ENCODE measurements around the gene CCDC57. TPM values are rescaled to one million over a fixed set of nuclear protein-coding genes. Genes with fewer than 3 reads are reported as not detected.

Gene CCDC57
- total RNA-seq, 1 donor from 2014 or later: 79.0 TPM

DNA sequence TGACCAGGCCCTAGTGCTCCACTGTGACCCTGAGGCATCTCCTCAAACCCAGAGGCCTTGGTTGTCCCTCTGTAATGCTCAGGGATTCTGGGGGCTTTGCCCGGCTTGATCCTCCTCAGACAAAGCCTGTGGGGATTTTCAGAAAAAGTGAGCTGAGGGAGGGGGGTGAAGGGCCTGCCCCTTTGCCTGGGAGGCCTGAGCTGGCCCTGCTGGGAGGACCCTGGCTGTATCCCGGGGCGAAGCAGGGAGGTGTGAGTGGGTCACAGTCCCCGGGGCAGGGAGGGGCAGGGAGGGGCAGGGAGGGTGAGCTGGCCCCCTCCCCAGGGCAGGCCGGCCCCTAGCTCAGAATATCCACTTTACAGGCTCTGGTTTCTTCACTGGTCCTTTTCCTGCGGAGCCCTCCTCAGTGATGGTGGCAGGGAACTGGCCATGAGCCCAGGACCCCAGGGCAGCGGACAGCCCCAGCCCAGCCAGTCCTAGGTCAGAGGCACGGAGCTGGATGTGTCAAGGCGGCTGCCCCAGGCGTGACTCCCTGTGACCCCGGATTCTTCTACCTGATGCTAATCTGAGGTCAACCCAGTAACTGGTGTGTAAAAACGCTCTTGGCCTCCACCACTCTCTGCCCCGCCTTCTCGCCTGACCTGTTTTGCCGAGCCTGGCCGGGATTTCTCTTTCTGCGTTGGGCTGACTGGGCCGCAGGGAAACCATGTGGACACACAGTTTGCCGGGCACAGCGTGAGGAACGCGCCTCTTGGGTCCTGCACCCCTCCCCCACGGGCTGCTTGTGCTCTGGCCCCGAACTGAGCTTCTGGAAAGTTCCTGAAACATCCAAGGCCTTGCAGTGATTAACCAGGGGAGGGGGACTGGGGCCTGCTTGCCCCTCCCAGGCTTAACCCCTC lies 108.8 kb downstream of the CCDC57 start:
- Mint-ChIP-seq H3K36me3 (ENCODE audit: insufficient read depth) (peaks cover 2% of the 10 kb centered on the region), H3K27ac (peak overlapping the region; percentile 95), H3K9me3 (ENCODE audit: low read depth) (no peaks in the 10 kb centered on the region), H3K4me3 (ENCODE audit: low read depth) (no peak overlapping the region), H3K4me1 (ENCODE audit: low read depth) (peaks cover 33% of the 10 kb centered on the region), H3K27me3 (no peaks in the 10 kb centered on the region)
- TF ChIP-seq CTCF (IDR thresholded peaks at IDR 0.05; ENCODE audit: unreplicated experiment): no peak
- peak; percentile 43 for DNase-seq (ENCODE audit: low spot score, unreplicated experiment)

GRCh38 chr17:82101767-82102679 lies 110.6 kb downstream of the CCDC57 start:
- H3K4me1 Mint-ChIP-seq (ENCODE audit: low read depth): peaks cover 29% of the 10 kb centered on the region
- no peaks in the 10 kb centered on the region for H3K27me3 Mint-ChIP-seq
- H3K27ac Mint-ChIP-seq: no peak overlapping the region
- peaks cover 2% of the 10 kb centered on the region for H3K36me3 Mint-ChIP-seq (ENCODE audit: insufficient read depth)
- no peak for DNase-seq (ENCODE audit: low spot score, unreplicated experiment)
- H3K4me3 Mint-ChIP-seq (ENCODE audit: low read depth): peak overlapping the region; percentile 38
- H3K9me3 Mint-ChIP-seq (ENCODE audit: low read depth): no peaks in the 10 kb centered on the region
- TF ChIP-seq CTCF (IDR thresholded peaks at IDR 0.05; ENCODE audit: unreplicated experiment): no peak

- Mint-ChIP-seq H3K36me3 (ENCODE audit: insufficient read depth) (peaks cover 2% of the 10 kb centered on the region), H3K9me3 (ENCODE audit: low read depth) (no peaks in the 10 kb centered on the region), H3K4me1 (ENCODE audit: low read depth) (peaks cover 25% of the 10 kb centered on the region), H3K4me3 (ENCODE audit: low read depth) (no peak overlapping the region), H3K27me3 (no peaks in the 10 kb centered on the region), H3K27ac (peak overlapping the region; percentile 69)
- TF ChIP-seq CTCF (IDR thresholded peaks at IDR 0.05; ENCODE audit: unreplicated experiment): no peak
- no peak for DNase-seq (ENCODE audit: low spot score, unreplicated experiment)
Observed at GRCh38 chr17:82101301-82101715, 111.3 kb downstream of the CCDC57 start.

DNA sequence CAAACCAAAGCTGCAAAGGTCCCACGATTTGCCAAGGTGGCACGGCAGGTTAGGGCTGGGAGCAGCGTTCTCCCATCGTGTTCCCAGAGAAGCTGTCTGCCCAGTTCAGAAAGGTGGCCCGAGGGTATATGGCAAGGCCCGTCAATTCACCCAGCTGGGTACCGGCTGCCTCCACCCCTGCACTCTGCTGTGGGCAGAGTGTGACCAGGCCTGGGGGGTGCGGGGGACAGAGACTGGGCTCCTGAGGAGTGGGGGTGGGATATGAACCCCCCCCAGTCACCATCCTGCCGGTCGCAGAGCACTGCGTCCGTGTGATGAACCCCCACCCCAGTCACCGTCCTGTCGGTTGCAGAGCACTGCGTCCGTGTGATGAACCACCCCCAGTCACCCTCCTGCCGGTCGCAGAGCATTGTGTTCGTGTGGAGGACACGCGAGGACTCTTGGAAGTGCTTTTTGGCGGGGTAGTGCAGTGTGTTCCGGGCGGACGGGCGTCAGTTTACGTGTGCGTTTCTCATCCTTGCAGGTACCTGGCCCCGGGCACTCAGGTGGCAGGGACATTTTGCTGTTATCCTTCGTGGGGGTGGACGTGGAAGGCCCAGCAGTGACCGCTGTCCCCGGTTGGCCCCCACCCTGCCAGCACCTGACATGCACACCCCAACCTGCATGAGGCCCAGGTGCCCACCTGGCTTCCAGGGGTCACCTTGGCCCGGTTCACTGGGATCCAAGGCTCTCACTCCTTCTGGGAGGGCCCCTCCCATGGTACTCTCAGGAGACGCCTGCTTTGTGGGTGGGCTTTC lies 111.9 kb downstream of the CCDC57 start:
- Mint-ChIP-seq H3K4me3 (ENCODE audit: low read depth) (no peak overlapping the region), H3K4me1 (ENCODE audit: low read depth) (peaks cover 22% of the 10 kb centered on the region), H3K36me3 (ENCODE audit: insufficient read depth) (peaks cover 2% of the 10 kb centered on the region), H3K27me3 (no peaks in the 10 kb centered on the region), H3K9me3 (ENCODE audit: low read depth) (no peaks in the 10 kb centered on the region), H3K27ac (peak overlapping the region; percentile 69)
- no peak for TF ChIP-seq CTCF (IDR thresholded peaks at IDR 0.05; ENCODE audit: unreplicated experiment)
- DNase-seq (ENCODE audit: low spot score, unreplicated experiment): no peak

Measured in progenitor cell of endocrine pancreas (in vitro differentiated cells).